ENCODE results near the gene ID4.

GRCh38 chr6:19841181-19841580, 4.0 kb downstream of the ID4 start:
- TF ChIP-seq GATA2 (IDR thresholded peaks at IDR 0.05; ENCODE audit: low read depth, low read length) (no peak), GATA3 (IDR thresholded peaks at IDR 0.05; ENCODE audit: low read depth, low read length) (no peak)

Measured in SH-SY5Y (cell line).